ENCODE data around the gene COL6A1.

DNA sequence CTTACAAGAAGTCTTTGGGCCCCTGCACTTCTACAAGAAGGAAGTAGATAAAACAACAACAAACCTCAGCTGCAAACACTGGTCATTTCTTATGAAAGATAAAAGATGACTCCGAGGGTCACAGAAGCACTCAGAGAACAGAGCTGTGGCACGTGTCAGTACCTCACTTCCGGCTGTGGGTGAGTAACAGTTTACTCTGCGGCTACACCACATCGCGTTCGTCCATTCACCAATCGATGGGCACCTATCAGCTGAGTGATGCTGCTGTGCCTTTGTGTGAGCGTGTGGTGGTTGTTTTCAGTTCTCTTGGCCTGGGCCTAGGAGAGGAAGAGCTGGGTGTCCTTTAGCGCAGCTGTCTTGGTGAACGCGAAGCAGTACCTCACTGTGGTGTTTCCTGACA, 49.9 kb downstream of the COL6A1 start:
- TF ChIP-seq POLR2A (IDR thresholded peaks at IDR 0.05; ENCODE audit: low read depth, low read length) (no peak), TAF1 (IDR thresholded peaks at IDR 0.05; ENCODE audit: borderline replicate concordance, low read depth, low read length) (no peak)
